Measurements from ENCODE around the gene LCNL1.

Gene LCNL1

GRCh38 chr9:136961279-136962065 is 21.3 kb upstream of the LCNL1 start:
- H3K4me3 ChIP-seq (ENCODE audit: low read depth, low read length), result no peak overlapping the region
- peak; percentile 73 for DNase-seq (ENCODE audit: low read depth)
- TF ChIP-seq, protein P1, sequence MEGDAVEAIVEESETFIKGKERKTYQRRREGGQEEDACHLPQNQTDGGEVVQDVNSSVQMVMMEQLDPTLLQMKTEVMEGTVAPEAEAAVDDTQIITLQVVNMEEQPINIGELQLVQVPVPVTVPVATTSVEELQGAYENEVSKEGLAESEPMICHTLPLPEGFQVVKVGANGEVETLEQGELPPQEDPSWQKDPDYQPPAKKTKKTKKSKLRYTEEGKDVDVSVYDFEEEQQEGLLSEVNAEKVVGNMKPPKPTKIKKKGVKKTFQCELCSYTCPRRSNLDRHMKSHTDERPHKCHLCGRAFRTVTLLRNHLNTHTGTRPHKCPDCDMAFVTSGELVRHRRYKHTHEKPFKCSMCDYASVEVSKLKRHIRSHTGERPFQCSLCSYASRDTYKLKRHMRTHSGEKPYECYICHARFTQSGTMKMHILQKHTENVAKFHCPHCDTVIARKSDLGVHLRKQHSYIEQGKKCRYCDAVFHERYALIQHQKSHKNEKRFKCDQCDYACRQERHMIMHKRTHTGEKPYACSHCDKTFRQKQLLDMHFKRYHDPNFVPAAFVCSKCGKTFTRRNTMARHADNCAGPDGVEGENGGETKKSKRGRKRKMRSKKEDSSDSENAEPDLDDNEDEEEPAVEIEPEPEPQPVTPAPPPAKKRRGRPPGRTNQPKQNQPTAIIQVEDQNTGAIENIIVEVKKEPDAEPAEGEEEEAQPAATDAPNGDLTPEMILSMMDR (conservative IDR thresholded peaks at IDR 0.05; ENCODE audit: low read depth, low read length), result no peak

DNA sequence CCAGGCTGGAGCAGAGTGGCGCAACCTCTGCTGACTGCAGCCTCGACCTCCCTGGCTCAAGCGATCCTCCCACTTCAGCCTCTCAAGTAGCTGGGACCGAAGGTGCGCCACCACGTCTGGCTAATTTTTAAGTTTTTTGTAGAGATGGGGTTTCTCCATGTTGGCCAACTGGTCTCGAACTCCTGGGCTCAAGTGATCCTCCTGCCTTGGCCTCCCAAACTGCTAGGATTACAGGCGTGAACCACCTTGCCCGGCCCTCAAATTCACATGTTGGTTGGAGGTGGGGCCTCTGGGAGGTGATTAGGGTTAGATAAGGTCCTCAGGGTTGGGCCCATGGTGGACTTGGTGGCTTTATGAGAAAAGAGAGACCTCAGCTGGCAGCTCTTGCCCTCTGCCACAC is 20.6 kb upstream of the LCNL1 start:
- TF ChIP-seq, protein P1 (conservative IDR thresholded peaks at IDR 0.05; ENCODE audit: low read depth, low read length), result no peak
- no peak overlapping the region for H3K4me3 ChIP-seq (ENCODE audit: low read depth, low read length)
- no peak for DNase-seq (ENCODE audit: low read depth)

DNA sequence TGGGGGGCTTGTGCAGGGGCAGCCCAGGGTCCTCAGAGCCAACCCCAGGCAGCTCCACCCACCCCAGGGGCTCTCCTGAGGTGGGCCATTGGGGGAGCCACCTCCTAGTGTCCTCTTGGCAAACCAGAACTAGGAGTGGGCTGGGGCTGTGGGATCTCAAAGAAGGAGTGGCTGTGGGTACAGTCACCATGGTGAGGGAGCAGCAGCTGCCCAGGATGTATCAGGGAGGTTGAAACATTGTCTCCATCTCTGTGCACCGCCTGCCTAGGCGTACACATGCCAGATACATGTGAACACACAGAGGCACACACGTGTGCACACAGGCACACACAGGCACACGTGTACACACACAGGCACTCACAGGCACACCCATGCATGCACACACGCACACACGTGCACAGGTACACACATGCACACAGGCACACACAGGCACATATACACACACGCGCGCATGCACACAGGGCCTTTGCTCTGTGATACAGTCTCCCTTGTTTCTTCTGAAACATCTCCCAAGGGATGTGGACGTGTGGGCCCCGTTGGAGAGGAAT is 20.0 kb upstream of the LCNL1 start:
- DNase-seq (ENCODE audit: low read depth), result no peak
- H3K4me3 ChIP-seq (ENCODE audit: low read depth, low read length), result no peak overlapping the region
- TF ChIP-seq, protein P1 (conservative IDR thresholded peaks at IDR 0.05; ENCODE audit: low read depth, low read length), result no peak

DNA sequence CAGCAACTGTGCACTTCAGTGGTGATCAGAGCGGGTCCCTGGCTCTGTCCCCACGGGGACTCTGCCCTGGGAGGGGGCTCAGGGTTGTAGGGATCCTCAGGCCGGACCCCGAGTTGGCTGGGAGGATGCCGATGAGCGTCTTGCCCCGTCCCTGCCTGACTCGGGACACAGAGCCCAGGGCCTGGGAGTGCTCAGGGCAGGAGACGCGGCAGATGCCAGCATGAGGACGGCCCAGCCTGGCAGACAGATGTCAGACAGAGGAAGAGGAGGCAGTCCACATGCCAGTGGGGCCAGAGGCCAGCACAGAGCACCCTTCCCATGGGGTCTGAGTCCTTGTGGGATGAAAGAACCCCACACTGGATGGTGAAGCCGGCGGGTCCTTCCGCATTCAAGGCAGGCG is 19.5 kb upstream of the LCNL1 start:
- no peak for DNase-seq (ENCODE audit: low read depth)
- TF ChIP-seq, protein P1 (conservative IDR thresholded peaks at IDR 0.05; ENCODE audit: low read depth, low read length), result no peak
- H3K4me3 ChIP-seq (ENCODE audit: low read depth, low read length), result no peak overlapping the region

DNA sequence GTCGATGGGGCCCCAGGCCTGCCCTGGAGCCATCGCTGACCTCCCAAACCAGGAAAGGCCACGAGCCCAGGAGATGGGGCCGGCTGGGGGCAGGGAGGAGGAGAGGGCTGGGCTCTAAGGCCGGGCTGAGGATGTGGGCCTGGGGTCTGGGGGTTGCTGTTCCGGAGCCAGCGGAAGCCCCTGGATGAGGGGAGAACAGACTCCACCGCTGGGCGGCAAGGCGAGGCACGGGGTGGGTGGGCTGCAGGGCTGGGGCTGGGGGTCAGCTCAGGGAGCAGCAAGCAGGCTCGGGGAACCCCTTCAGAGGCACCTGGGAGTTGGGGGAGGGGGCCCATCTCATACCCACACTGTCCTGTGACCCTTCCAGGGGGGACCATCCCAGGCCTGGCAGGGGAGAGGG is 19.0 kb upstream of the LCNL1 start:
- DNase-seq (ENCODE audit: low read depth), result no peak
- H3K4me3 ChIP-seq (ENCODE audit: low read depth, low read length), result no peak overlapping the region
- TF ChIP-seq, protein P1 (conservative IDR thresholded peaks at IDR 0.05; ENCODE audit: low read depth, low read length), result no peak

DNA sequence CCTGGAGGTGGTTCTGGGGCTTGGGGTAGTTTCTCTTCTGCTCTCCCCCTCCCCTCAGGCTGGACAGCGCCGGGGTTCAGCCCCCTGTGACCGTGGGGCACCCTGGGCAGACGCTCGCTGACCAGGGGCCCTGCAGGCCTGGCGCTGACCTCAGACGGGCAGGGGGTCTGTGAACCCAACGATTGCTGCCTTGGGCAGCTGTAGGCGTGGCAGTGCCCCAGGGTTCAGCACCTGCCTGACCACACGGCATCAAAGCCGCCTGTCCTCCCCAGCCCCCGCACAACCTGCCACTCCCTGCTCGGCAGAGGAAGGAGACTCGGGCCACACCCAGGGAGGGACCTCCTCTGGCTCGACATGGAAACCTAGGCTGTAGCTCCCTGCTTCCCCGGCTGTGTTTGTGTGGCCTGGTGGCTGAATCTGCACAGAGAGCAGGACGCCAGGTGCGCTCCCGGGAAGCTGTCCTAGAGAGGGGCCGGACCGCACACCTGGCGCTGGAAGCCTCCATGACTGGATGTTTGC is 18.6 kb upstream of the LCNL1 start:
- no peak overlapping the region for H3K4me3 ChIP-seq (ENCODE audit: low read depth, low read length)
- DNase-seq (ENCODE audit: low read depth), result no peak
- TF ChIP-seq, protein P1 (conservative IDR thresholded peaks at IDR 0.05; ENCODE audit: low read depth, low read length), result no peak

All from choroid plexus epithelial cell (primary cell).